Cardiac fibroblast (primary cell): ENCODE data around the gene ANKRD30B.
"Not testable (repeated sequence)": the region's sequence is repeated elsewhere in the genome, so short reads cannot be mapped to it uniquely, and the experiment has no call there.

Experiments
- DNase-seq, 2 donors: peaks; one replicate each; pipeline versions ENCODE4 v3.0.0 to v3.0.0-alpha.2; 2010; ENCODE audit warnings: low read depth in 2 of 2
- H3K4me3 ChIP-seq, 2 donors: replicated peaks in 1 of 2; 1 replicate in 1 of 2; 2 replicates in 1 of 2; pipeline ENCODE4 v1.5.1; 2011; ENCODE audit warnings: low read depth in 2 of 2, low read length in 2 of 2, mild to moderate bottlenecking in 2 of 2, moderate library complexity in 1 of 2
- CTCF ChIP-seq: IDR thresholded peaks from one replicate; pipeline ENCODE4 v1.5.1; 2011; ENCODE audit warnings: low read depth, mild to moderate bottlenecking, low read length, inconsistent platforms

ANKRD30B gene

GRCh38 chr18:14856256-14856655 lies 108.3 kb downstream of the ANKRD30B start:
- H3K4me3 ChIP-seq, DNase-seq: not testable (repeated sequence)

- H3K4me3 ChIP-seq, DNase-seq: not testable (repeated sequence)
Observed at GRCh38 chr18:14858514-14858913, 110.5 kb downstream of the ANKRD30B start.

- H3K4me3 ChIP-seq, DNase-seq: not testable (repeated sequence)
Observed at GRCh38 chr18:14859995-14860394, 112.0 kb downstream of the ANKRD30B start.

- not testable (repeated sequence) for H3K4me3 ChIP-seq, DNase-seq
Observed at GRCh38 chr18:14866426-14866825, 118.5 kb downstream of the ANKRD30B start.

GRCh38 chr18:14867988-14868387 lies 120.0 kb downstream of the ANKRD30B start:
- not testable (repeated sequence) for H3K4me3 ChIP-seq, DNase-seq

GRCh38 chr18:14868825-14869224 lies 120.9 kb downstream of the ANKRD30B start:
- DNase-seq: peak in 1 of 2 donors; percentile 27
- TF ChIP-seq CTCF: peak; percentile 4
- H3K4me3 ChIP-seq: not testable (repeated sequence)

- H3K4me3 ChIP-seq, DNase-seq: not testable (repeated sequence)
Observed at GRCh38 chr18:14878826-14879225, 130.9 kb downstream of the ANKRD30B start.

- no peak for TF ChIP-seq CTCF
- DNase-seq: no peak
- H3K4me3 ChIP-seq: no peak overlapping the region
Observed at GRCh38 chr18:14900435-14900834, 152.5 kb downstream of the ANKRD30B start.
